ENCODE measurements around the gene CD33.

- TF ChIP-seq POLR2A (IDR thresholded peaks at IDR 0.05) (no peak), POLR2AphosphoS5 (IDR thresholded peaks at IDR 0.05) (no peak)
Measured at GRCh38 chr19:51200071-51200666, 24.7 kb upstream of the CD33 start.
